Mucosa of descending colon (tissue), 3 donors: Measurements from ENCODE around the gene MAGI1. TPM values are rescaled to one million over a fixed set of nuclear protein-coding genes. Genes with fewer than 3 reads are reported as not detected.

Experiments used
- ATAC-seq: fragments of 200-7000 bp; cut with Tn5 transposase; one replicate; pipeline ENCODE4 v1.9.1; 2020; ENCODE audit warnings: mild to moderate bottlenecking, moderate library complexity
- DNase-seq, 3 donors: peaks; one replicate each; pipeline ENCODE4 v3.0.0-alpha.2; 2020
- H3K36me3 ChIP-seq: fragments of 200-600 bp; one replicate; pipeline ENCODE4 v1.8.0; 2021; ENCODE audit warnings: low read depth, mild to moderate bottlenecking
- H3K4me1 ChIP-seq: fragments of 200-600 bp; one replicate; pipeline ENCODE4 v1.8.0; 2021; ENCODE audit warnings: low read depth, mild to moderate bottlenecking
- H3K4me3 ChIP-seq: fragments of 200-600 bp; one replicate; pipeline ENCODE4 v1.8.0; 2021; ENCODE audit warnings: mild to moderate bottlenecking
- H3K9me3 ChIP-seq: fragments of 200-600 bp; one replicate; pipeline ENCODE4 v1.8.0; 2021; ENCODE audit warnings: mild to moderate bottlenecking
- intact Hi-C, 2 donors: fragments of 100-400 bp; cut with DNase I in 1 of 2; cut with micrococcal nuclease in 1 of 2; formaldehyde crosslinking; loops; one replicate each; pipeline versions ENCODE4 v1.11.0 to v1.11.1; 2022; cut with DNase I, micrococcal nuclease
- total RNA-seq, 3 donors: library from RNA; stranded (reverse); fragmentation: NEBNext Ultra II Directional in 2 of 3; extraction: Animal tissue kit (Norgen Biotek cat#: 25700) in 2 of 3; gene quantifications; one replicate each; pipeline versions ENCODE4 v1.2.1 to v1.2.4, GENCODE V29; 2021 to 2023
- TF ChIP-seq, protein P1 (sequence below): fragments of 200-600 bp; IDR thresholded peaks from one replicate; pipeline ENCODE4 v1.8.0; 2022; ENCODE audit warnings: antibody characterized with exemption, mild to moderate bottlenecking
- donor health status: DM: no; HTN: no; CAD: no; lungs with moderate emphysema.
- donor health status: DM: no; HTN: no; CAD: no.
- donor health status: DM: no; HTN: yes; CAD: no.

The MAGI1 gene
- total RNA-seq, 3 donors from 2014 or later = 41.9 to 59.6 (median 45.6) TPM

DNA sequence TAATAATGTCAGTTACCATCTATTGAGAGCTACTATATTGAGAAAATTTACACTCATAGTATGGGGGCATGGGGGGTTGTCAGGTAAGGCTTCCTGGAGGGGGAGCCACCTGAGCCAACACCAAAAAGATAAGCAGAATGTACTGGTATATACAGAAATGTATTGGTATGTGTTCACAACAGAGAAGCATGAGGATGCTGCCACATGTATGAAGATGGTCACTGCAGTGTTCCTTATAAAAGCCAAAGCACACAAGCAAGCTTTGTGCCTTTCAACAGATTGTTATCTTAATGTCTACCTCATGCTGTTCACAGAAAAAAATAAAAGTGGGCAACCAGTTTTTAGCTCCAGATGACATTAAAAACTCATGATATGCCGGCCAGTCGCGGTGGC, 149.0 kb downstream of the MAGI1 start:
- Histone ChIP-seq H3K36me3 (no peaks in the 10 kb centered on the region), H3K9me3 (no peaks in the 10 kb centered on the region), H3K4me1 (no peaks in the 10 kb centered on the region), H3K4me3 (no peak overlapping the region)
- no peak for DNase-seq
- TF ChIP-seq, protein P1, sequence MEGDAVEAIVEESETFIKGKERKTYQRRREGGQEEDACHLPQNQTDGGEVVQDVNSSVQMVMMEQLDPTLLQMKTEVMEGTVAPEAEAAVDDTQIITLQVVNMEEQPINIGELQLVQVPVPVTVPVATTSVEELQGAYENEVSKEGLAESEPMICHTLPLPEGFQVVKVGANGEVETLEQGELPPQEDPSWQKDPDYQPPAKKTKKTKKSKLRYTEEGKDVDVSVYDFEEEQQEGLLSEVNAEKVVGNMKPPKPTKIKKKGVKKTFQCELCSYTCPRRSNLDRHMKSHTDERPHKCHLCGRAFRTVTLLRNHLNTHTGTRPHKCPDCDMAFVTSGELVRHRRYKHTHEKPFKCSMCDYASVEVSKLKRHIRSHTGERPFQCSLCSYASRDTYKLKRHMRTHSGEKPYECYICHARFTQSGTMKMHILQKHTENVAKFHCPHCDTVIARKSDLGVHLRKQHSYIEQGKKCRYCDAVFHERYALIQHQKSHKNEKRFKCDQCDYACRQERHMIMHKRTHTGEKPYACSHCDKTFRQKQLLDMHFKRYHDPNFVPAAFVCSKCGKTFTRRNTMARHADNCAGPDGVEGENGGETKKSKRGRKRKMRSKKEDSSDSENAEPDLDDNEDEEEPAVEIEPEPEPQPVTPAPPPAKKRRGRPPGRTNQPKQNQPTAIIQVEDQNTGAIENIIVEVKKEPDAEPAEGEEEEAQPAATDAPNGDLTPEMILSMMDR = no peak
- intact Hi-C loops = no loop called here
- no peak for ATAC-seq

DNA sequence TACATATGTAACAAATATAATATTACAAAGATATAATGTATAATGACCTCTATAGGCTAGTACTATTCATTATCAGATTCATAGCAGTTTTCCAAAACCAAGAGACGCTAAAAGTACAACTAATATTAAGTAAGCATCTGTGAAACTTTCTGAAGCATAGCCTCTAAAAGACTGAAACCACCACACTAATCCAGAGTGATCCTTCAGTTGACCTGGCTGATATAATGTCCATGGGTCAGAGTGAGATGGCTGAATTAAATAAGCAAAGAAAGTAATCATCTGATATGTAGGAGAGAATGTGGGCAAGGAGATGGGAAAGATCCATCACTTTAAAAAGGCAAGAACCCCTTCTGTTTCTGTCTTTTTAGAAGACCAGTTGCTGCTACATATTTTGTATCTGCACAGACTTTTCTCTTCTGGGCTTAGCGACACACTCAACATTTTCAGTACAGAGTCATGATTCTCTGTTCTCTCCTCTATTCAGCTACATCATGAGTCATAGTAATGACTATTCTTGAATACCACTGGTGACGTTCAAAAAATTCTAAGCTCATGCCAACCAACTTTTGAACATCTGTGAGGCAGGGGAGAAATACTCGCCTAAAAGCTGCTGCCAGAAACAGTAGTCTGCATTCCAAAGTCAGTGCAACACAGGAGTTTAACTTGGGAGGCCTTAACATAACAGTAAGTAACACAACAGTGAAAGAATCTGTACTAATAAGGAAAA, 149.6 kb downstream of the MAGI1 start:
- H3K4me3 ChIP-seq = no peak overlapping the region
- no peaks in the 10 kb centered on the region for H3K9me3 ChIP-seq
- ATAC-seq = no peak
- TF ChIP-seq, protein P1 = no peak
- DNase-seq = no peak
- no peaks in the 10 kb centered on the region for H3K4me1 ChIP-seq
- intact Hi-C loops = no loop called here
- no peaks in the 10 kb centered on the region for H3K36me3 ChIP-seq

DNA sequence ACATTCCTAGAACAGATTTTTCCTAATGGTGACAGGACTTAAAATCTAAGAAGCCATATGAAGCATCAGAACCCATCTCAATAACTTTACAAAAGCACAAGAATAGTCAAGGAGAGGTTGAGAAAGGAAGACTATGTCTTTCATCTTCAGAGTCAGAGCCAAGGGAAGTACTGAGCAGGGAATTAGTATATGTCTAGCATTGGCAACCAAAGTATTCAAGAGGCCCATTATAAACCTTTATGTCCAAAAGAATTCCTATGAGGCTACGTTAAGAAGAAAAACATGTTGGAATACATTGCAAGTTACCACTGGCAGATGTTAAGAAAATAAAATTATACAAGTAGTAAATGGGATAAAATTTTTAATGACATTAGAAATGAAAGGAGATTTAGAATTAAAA, 150.5 kb downstream of the MAGI1 start:
- DNase-seq (no peak), ATAC-seq (no peak)
- TF ChIP-seq, protein P1 = no peak
- intact Hi-C loops = no loop called here
- H3K36me3 ChIP-seq = no peaks in the 10 kb centered on the region
- no peak overlapping the region for H3K4me3 ChIP-seq
- H3K9me3 ChIP-seq = no peaks in the 10 kb centered on the region
- peaks cover 3% of the 10 kb centered on the region for H3K4me1 ChIP-seq

DNA sequence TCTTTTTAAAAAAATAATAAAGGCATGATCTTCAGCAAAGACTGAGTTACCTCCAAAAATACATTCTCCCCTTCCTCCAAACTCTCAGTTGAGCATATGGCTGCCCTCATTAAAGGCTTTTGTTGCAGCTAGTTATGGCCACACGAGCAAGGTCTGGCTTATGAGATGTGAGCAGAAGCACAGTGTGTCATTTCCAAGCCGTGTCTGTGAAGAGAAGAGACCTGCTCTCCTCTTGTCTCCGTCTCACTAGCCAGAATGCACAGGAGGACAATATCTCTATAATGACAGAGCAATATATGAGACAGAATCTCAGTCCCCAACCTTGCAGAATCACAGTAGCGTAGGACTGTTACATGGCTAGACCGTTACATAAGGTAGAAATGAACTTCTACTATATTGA, 152.3 kb downstream of the MAGI1 start:
- no peaks in the 10 kb centered on the region for H3K9me3 ChIP-seq
- TF ChIP-seq, protein P1 = no peak
- intact Hi-C loops = no loop called here
- DNase-seq (no peak), ATAC-seq (no peak)
- H3K4me1 ChIP-seq = peaks cover 7% of the 10 kb centered on the region
- no peak overlapping the region for H3K4me3 ChIP-seq
- H3K36me3 ChIP-seq = no peaks in the 10 kb centered on the region

DNA sequence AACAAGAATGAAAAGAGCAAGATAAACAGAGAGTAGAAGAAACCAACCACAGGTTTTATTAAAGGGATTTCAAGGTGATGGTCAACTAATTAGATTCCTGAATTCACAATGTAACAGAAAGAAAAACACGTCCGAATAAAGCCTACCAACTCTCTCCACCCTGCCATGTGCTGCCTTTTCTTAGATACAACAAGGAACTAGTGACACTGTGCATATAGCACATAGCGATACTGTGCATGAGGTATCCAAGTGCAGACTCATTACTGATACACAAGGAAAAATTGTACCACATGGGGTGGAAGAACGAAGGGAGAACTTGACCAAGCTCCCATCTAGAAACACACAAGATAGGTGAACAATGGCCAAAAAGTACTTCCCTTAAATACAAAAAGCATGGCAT, 154.6 kb downstream of the MAGI1 start:
- no peak overlapping the region for H3K4me3 ChIP-seq

More for the DNA sequence above, 154.6 kb downstream of the MAGI1 start:
- Histone ChIP-seq H3K9me3 (no peaks in the 10 kb centered on the region), H3K4me1 (peaks cover 7% of the 10 kb centered on the region), H3K36me3 (no peaks in the 10 kb centered on the region)
- DNase-seq = peak in 1 of 3 donors; percentile 31
- peak; percentile 91 for ATAC-seq
- TF ChIP-seq, protein P1 = no peak
- intact Hi-C loops = no loop called here
